Adrenal gland (tissue), 5 donors: ENCODE results near the gene OBP2B.

ENCODE experiments used
- POLR2A ChIP-seq, 2 donors: fragments of 450-650 bp; IDR thresholded peaks; one replicate each; pipeline ENCODE4 v1.6.1; 2017; ENCODE audit warnings: antibody characterized with exemption in 2 of 2, mild to moderate bottlenecking in 2 of 2, moderate library complexity in 1 of 2
- TF ChIP-seq, protein P1 (sequence below), 6 experiments: fragments of 450-650 bp in 4 of 6; fragments of 200-600 bp in 2 of 6; sonication (generic) in 1 of 6; IDR thresholded peaks; 1 replicate in 5 of 6; 2 replicates in 1 of 6; pipeline versions ENCODE4 v1.5.1 to v1.8.0; 2016 to 2021; ENCODE audit warnings: antibody characterized with exemption in 6 of 6, mild to moderate bottlenecking in 2 of 6, moderate library complexity in 1 of 6
- donor health status: DM: no; HTN: no; CAD: no.

DNA sequence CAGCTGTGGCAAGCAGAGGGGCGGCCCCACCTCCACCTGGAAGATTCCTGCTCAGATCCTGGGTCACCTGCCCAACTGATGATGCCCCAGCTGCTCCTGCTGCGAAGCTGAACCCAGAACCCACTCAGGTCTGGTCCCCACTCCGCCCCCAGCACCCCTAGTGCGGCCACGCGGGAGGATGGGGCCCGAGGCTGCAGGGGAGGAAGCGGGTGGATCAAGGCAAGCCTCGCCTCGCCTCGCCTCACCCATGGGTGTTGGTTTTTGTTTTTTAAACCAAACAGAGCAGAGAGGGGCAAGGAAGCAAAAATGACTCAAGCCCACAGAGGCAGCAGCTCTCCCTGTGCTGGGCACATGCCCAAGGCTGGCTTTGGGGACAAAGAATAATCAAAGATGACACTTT, 42.7 kb upstream of the OBP2B start:
- no peak for TF ChIP-seq POLR2A (IDR thresholded peaks at IDR 0.05)
- TF ChIP-seq, protein P1, sequence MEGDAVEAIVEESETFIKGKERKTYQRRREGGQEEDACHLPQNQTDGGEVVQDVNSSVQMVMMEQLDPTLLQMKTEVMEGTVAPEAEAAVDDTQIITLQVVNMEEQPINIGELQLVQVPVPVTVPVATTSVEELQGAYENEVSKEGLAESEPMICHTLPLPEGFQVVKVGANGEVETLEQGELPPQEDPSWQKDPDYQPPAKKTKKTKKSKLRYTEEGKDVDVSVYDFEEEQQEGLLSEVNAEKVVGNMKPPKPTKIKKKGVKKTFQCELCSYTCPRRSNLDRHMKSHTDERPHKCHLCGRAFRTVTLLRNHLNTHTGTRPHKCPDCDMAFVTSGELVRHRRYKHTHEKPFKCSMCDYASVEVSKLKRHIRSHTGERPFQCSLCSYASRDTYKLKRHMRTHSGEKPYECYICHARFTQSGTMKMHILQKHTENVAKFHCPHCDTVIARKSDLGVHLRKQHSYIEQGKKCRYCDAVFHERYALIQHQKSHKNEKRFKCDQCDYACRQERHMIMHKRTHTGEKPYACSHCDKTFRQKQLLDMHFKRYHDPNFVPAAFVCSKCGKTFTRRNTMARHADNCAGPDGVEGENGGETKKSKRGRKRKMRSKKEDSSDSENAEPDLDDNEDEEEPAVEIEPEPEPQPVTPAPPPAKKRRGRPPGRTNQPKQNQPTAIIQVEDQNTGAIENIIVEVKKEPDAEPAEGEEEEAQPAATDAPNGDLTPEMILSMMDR (IDR thresholded peaks at IDR 0.05) = no peak
